D721Med (cell line): ENCODE results near the gene SMIM3.

Experiments used
- DNase-seq: peaks from one replicate; pipeline ENCODE4 v3.0.0; 2011; ENCODE audit warnings: low spot score; ENCODE audit not compliant: insufficient read length
- FAIRE-seq: peaks from 2 replicates; lab custom pipeline; 2011; peaks lifted over from hg19 to GRCh38; lab: Jason Lieb, UNC
- TF ChIP-seq, protein P1 (sequence below): IDR thresholded peaks from 2 replicates; pipeline ENCODE4 v1.5.1; 2012; ENCODE audit warnings: mild to moderate bottlenecking, control low read depth; ENCODE audit not compliant: insufficient read depth; ENCODE audit errors: missing control alignments

The SMIM3 gene

DNA sequence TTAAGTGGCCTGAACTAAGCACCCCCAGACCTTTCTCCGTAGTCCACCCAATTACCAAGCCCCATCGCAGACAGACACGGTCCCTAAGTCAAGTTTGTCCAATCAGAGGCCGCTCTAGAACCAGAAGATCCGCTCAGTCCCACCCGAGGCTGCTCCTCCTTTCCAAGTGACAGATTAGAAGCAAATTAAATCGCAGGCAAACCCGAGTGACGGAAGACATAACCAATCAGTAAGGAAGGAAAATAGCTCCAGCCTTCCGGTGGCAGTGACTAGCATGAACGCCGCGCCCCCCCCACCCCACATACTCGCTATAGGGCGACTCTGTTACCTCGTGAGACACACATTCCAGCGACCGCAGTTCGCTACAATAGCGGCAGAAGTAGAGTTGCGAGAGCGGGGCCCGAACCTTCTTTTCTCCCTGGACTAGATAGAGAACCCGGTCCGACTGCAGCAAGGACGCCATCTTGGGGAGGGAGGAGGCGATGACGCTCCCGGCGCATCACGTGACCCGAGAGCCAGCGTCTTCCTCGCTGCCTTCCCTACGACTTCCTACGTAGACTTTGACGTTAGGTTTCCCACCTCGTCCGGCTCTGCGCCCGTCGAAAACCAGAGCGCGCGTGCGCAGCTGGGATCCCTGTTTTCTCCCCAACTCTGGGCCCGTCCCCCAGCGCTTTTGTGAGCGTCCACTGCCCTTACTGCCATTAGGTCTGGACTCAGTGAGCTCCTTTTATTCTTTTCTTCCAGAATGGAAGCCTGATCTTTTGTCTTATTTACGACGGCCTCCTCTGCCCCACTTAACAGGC is 19.8 kb upstream of the SMIM3 start, which contains the start of gene DCTN4:
TSS of gene DCTN4 (minus strand) at position 487 of the 803 bp plus-strand sequence. CDS start at position 463, 24 bp downstream.
- peak; percentile 63 for FAIRE-seq
- TF ChIP-seq, protein P1, sequence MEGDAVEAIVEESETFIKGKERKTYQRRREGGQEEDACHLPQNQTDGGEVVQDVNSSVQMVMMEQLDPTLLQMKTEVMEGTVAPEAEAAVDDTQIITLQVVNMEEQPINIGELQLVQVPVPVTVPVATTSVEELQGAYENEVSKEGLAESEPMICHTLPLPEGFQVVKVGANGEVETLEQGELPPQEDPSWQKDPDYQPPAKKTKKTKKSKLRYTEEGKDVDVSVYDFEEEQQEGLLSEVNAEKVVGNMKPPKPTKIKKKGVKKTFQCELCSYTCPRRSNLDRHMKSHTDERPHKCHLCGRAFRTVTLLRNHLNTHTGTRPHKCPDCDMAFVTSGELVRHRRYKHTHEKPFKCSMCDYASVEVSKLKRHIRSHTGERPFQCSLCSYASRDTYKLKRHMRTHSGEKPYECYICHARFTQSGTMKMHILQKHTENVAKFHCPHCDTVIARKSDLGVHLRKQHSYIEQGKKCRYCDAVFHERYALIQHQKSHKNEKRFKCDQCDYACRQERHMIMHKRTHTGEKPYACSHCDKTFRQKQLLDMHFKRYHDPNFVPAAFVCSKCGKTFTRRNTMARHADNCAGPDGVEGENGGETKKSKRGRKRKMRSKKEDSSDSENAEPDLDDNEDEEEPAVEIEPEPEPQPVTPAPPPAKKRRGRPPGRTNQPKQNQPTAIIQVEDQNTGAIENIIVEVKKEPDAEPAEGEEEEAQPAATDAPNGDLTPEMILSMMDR, result no peak
- peak; percentile 42 for DNase-seq

DNA sequence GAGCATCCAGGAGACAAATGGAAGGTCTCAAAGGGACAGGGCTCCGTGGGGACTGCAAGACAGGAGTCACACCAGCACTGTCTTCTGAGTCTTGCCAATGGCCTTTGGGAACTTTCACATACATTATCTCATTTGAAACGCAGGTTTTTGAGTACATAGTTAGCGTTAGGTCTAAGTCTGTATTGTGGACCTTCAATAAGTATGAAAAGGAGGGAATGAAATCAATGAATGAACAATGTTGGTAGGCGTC is 19.3 kb upstream of the SMIM3 start:
- FAIRE-seq, result no peak
- TF ChIP-seq, protein P1, result no peak
- DNase-seq, result no peak

GRCh38 chr5:150762211-150762610 is 16.3 kb upstream of the SMIM3 start:
- FAIRE-seq (no peak), DNase-seq (no peak)
- TF ChIP-seq, protein P1, result no peak

DNA sequence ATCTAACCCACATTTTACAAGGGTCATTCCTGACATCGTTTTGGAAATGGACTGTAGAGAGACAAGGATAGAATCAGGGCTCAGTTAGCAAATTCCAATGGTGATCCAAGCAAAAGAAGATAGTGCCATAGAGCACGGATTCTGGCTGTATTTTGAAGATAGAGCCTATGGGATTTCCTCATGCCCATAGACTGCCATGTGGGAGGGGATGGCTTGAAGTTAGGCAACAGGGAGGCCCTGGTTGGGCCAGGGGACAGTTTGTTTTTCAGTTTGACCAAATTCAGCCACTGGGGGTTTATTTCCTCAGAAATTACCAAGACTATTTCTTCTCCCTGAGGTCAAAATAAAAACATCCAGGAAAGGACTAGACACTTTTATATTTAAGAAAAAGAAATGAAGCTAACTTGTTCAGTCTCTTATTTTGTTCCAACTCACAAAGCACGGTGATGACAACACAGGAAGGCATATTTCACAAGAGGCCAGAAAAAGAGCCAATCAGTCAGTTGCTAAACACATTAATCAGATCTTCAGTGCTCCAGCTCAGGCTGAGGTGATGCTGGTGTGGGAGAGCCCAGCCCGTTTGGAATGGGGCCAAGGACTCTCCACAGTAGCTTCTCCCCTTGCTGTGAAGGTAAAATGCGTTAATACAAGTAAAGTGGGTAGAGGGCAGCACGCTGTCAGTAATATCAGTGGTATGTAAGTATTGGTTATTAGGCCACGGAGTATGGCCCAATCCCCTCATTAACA is 15.4 kb upstream of the SMIM3 start:
- FAIRE-seq, result no peak
- TF ChIP-seq, protein P1, result peak; percentile 5
- no peak for DNase-seq

DNA sequence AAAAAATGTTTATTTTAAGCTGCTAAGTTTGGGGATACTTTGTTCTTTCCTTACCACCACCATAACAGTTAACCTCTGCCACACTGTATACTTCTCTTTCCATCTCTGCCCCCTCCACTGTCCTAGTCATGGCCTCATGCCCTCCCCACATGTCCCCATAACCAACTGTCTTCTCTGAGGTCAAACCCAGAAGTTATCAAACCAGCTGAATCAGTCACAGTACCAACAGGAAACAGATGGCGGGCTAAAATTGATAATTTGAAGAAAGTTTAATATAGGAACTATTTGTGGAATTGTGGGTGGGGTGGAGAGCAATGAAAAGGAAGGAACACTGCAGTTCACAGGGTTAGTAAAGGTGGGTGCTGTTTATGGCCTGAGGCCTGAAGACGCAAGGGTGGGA is 14.0 kb upstream of the SMIM3 start:
- FAIRE-seq, result no peak
- DNase-seq, result no peak
- TF ChIP-seq, protein P1, result no peak

- TF ChIP-seq, protein P1, result no peak
- DNase-seq (no peak), FAIRE-seq (no peak)
These were observed 13.4 kb upstream of the SMIM3 start for GRCh38 chr5:150765011-150765798.

DNA sequence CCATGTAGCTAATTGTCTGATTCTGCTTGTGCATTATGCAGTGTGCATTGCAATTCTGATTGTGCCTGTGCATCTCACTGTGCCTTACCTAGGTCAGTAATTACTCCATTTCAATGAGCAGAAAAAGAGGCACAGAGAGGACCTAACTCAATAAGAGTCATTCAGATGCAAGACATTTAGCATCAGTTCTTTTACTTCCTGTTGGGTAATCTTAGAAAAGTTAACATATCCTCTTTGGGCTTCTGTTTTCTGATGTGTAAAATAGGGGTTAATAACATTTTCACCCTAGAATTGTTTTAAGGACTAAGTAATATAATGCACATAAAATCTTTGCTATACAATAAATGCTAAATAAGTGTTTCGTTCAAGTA is 12.8 kb upstream of the SMIM3 start:
- no peak for FAIRE-seq
- TF ChIP-seq, protein P1, result no peak
- DNase-seq, result no peak
